NCI-H526 treated with DMSO at 0.1 percent for 48 hours (cell line): Measurements from ENCODE around the gene MRPL14.

Source experiments
- DNase-seq: peaks from one replicate; lab custom pipeline; 2025; lab: John Stamatoyannopoulos, UW

Gene MRPL14

DNA sequence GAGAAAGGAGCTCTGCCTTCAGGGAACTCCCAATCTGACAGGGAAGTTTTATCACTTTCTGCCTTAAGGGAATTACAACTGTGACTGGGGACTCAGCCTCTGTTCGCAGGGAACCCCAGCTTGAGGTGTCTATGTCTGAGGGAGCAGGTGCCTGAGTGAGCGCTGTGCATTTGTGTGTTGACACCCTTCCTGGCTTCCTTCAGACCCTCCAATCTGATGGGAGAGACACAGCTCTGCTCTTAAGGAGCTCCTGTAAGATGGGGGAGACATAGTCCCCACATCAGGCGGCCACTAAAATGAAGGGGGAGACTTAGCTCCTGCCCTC lies 62.3 kb downstream of the MRPL14 start:
- DNase-seq: no peak

DNA sequence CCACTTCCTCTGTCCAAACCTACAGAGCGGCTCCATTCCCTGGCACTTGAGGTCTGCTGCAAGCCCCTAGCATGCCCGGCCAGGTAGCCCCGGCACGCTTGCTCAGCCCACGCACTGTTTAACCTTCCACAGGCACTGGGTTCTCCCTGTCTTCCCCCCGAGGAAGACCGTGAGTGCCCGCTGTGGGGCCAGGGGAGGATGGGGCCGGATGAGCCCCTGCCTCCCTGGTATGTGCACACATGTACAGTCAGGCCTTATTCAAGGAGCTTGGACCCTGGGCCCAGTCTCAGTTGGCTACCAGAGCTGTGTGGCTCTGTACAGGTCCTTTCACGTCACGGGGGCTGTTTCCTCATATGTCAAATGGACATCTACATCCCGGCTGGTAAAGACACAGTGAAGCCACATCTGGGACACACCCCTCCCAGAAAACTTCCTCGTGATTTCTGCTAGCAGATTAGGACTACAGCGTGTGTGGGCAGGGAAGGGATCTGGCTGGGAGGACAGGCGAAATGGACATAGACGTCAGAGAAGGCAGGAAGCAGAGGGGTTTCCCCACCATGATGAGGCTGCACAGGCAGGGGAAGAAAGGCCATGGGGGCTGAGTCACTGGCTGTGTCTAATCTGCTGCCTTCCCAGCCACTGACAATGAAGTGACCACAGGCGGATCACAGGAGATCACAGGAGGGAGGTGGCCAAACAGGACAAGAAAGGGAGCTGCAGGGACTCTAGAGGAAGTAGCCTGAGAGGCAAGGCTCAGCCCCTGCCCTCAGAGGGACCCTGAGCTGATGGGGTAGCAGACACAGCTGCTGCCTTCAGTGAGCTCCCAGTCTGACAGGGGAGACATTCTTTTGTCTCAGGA lies 62.9 kb downstream of the MRPL14 start:
- no peak for DNase-seq

DNA sequence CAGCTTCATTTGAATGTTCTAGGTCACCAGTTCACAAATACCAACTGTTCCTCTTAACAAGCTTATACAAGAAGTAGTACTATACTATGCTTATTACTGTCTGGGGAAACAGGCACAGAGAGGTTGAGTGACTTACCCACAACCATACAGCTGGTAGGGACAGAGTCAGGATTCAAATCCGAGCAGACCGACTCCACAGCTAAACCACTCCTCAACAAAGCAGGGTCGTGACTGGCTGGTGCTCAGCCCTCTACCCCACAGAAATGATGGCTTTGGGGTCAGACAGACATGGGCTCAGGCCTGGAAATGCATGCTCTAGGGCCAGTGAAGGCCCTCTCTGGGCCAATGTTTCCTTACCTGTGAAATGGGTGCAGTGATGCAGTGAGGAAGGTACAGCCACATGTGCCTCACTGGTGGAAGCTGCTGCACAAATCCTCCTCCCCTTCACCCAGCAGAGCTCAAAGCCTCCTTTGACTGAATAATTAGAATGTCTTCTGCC lies 63.6 kb downstream of the MRPL14 start:
- no peak for DNase-seq
